Tibial nerve (tissue), 4 donors: ENCODE data around the gene PATL1.

Experiments used
- EP300 ChIP-seq, 2 donors: sonication (generic); formaldehyde crosslinking; IDR thresholded peaks; one replicate each; pipeline ENCODE4 v1.6.1; 2017; ENCODE audit warnings: antibody characterized with exemption in 2 of 2, mild to moderate bottlenecking in 1 of 2
- POLR2A ChIP-seq, 2 donors: fragments of 450-650 bp; IDR thresholded peaks; one replicate each; pipeline ENCODE4 v1.6.1; 2017; ENCODE audit warnings: antibody characterized with exemption in 2 of 2, mild to moderate bottlenecking in 2 of 2, moderate library complexity in 2 of 2
- TF ChIP-seq, protein P1 (sequence below), 5 experiments: fragments of 200-600 bp in 3 of 5; fragments of 450-650 bp in 2 of 5; sonication (generic) in 3 of 5; IDR thresholded peaks; one replicate each; pipeline ENCODE4 v1.5.1; 2016 to 2019; ENCODE audit warnings: antibody characterized with exemption in 5 of 5, mild to moderate bottlenecking in 3 of 5, moderate library complexity in 2 of 5

DNA sequence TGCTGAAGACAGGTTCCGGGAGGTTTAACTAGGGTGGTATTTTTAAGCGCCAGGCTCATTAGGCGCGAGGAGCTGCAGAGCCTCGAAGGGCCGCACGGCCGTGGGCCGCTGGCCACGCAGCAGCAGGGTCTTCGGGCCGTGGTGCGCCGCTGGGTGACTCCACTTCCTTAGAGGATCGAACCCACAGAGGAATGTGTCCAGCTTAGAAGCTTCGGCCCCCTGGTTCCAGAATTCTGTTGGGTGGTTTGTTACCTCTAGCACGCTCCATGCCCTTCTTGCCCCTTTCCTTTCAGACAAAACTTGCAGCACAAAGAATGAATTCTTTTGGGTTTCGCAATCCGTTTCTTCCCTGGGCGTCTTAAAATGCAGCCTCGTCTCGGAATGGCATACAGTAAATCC lies 773 bp upstream of the PATL1 start:
- TF ChIP-seq, protein P1, sequence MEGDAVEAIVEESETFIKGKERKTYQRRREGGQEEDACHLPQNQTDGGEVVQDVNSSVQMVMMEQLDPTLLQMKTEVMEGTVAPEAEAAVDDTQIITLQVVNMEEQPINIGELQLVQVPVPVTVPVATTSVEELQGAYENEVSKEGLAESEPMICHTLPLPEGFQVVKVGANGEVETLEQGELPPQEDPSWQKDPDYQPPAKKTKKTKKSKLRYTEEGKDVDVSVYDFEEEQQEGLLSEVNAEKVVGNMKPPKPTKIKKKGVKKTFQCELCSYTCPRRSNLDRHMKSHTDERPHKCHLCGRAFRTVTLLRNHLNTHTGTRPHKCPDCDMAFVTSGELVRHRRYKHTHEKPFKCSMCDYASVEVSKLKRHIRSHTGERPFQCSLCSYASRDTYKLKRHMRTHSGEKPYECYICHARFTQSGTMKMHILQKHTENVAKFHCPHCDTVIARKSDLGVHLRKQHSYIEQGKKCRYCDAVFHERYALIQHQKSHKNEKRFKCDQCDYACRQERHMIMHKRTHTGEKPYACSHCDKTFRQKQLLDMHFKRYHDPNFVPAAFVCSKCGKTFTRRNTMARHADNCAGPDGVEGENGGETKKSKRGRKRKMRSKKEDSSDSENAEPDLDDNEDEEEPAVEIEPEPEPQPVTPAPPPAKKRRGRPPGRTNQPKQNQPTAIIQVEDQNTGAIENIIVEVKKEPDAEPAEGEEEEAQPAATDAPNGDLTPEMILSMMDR (IDR thresholded peaks at IDR 0.05) = no peak
- TF ChIP-seq POLR2A (IDR thresholded peaks at IDR 0.05) (no peak), EP300 (IDR thresholded peaks at IDR 0.05) (no peak)
